Bladder microvascular endothelial cell (primary cell): ENCODE data around the gene CLSTN1. TPM values are rescaled to one million over a fixed set of nuclear protein-coding genes. Genes with fewer than 3 reads are reported as not detected.

ENCODE experiments used
- total RNA-seq: library from RNA; depleted of rRNA; stranded (reverse); fragments of >200 nt; gene quantifications from 2 replicates; pipeline ENCODE4 v1.2.3, GENCODE V29; 2014

The CLSTN1 gene
- 62.3 and 132 TPM in 2 replicates for total RNA-seq

GRCh38 chr1:9823943-9824701 lies at the start of gene CLSTN1:
Gene CLSTN1 (minus strand): TSS chr1:9823965. CDS start chr1:9823733, 232 bp downstream.

Other genes with a start within 250 kb of the CLSTN1 start
- 2.8 and 8.9 TPM in 2 replicates for gene TMEM201, start 235.1 kb downstream of the CLSTN1 start, total RNA-seq
- gene PIK3CD, start 172.2 kb downstream of the CLSTN1 start, total RNA-seq, result 4.2 and 4.3 TPM in 2 replicates
- 68.0 and 89.2 TPM in 2 replicates for gene CTNNBIP1, start 86.3 kb upstream of the CLSTN1 start, total RNA-seq
- 13.8 and 22.6 TPM in 2 replicates for gene LZIC, start 119.4 kb upstream of the CLSTN1 start, total RNA-seq
- gene NMNAT1, start 119.5 kb upstream of the CLSTN1 start, total RNA-seq, result 9.1 and 15.9 TPM in 2 replicates
- gene RBP7, start 173.3 kb upstream of the CLSTN1 start, total RNA-seq, result 0.31 and 0.81 TPM in 2 replicates
- gene UBE4B, start 209.0 kb upstream of the CLSTN1 start, total RNA-seq, result 18.9 and 28.3 TPM in 2 replicates